HG02623 (cell line): ENCODE measurements around the gene ROGDI.
"Not testable (repeated sequence)": the region's sequence is repeated elsewhere in the genome, so short reads cannot be mapped to it uniquely, and the experiment has no call there.

Experiments
- ATAC-seq: cut with Tn5 transposase; IDR thresholded peaks from one replicate; pipeline ENCODE4 v1.9.1; 2021; ENCODE audit warnings: moderate library complexity; ENCODE audit not compliant: unreplicated experiment

ROGDI gene

DNA sequence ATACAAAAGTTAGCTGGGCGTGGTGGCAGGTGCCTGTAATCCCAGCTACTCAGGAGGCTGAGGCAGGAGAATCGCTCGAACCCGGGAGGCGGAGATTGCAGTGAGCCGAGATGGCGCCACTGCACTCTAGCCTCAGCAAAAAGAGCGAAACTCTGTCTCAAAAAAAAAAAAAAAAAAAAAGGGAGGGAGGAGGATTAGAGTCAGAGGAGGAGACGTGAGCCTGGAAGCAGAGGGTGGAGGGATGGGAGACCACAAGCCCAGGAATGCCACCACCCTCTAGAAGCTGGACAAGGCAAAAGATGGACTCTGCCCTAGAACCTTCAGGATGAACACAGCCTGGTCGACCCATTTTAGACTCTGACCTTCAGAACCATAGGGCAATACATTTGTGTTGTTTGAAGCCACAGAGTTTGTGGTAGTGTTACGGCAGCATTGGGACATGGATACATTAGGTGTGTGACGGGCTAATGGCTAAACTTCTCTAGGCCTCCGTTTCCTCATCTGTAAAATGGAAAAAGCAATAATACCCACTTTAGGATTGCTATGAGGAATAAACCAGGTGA lies 9.4 kb downstream of the ROGDI start:
- no peak for ATAC-seq

DNA sequence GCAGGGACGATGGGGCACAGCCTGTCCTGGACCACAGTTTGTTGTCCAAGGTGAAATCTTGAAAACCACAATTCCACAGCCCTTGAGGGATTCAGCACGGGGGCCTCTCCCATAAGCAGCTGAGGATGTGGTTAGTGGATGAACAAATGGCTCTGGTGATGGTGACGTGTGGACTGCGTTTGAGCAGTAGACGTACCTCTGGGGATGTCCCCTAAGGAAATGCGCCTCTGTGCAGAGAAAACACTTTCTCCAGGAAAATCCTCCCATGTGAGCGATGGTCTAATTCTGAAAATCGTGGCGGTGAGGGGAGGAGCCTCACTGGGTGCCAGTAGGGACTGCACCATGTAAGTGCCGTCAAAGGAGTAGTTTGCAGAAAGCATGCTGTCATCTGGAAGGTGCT lies 11.6 kb downstream of the ROGDI start:
- no peak for ATAC-seq

DNA sequence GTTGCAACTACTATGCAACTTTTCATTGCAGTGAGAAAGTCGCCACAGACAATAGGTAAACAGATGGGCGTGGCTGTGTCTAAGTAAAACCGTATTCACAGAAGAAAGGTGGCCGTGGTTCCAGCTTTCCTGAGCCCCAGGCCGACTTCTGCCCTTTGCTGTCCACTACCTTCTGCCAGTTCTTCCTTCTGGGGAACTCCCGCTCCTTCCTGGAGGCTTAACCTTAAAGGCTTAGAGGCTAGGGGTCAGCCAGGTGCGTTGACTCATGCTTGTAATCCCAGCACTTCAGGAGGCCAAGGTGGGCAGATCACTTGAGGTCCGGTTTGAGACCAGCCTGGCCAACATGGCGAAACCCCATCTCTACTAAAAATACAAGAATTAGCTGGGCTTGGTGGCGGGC lies 12.2 kb downstream of the ROGDI start:
- ATAC-seq, result no peak

DNA sequence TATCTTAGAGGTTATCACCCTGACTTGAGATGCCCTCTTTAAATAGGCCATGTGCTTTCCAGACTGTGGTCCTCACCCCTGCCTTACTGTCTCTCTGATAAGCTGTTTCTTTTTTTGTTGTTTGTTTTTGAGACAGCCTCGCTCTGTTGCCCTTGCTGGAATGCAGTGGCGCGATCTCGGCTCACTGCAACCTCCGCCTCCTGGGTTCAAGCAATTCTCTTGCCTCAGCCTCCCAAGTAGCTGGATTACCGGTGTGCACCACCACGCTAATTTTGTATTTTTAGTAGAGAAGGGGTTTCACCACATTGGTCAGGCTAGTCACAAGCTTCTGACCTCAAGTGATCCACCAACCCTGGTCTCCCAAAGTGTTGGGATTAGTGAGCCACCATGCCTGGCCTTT lies 13.5 kb downstream of the ROGDI start:
- no peak for ATAC-seq

DNA sequence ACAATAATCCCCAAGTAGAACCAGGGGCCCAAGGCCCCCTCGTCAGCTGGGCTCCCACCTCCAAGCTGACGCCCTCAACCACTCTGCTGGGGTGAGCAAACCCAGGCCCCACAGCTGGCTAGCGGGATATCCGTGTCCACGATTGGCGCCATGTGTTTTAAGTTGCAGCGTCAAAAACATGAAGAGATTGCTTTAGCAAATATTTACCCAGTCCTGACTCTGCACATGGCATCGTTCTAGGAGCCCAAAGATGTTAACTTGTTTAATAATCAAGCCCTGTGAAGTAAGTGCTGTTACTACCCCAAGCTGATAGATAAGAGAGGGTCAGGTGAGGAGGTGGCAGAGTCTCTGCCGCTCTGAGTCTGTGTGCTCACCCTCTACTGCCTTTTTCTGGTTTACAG lies 13.9 kb downstream of the ROGDI start:
- ATAC-seq, result no peak

DNA sequence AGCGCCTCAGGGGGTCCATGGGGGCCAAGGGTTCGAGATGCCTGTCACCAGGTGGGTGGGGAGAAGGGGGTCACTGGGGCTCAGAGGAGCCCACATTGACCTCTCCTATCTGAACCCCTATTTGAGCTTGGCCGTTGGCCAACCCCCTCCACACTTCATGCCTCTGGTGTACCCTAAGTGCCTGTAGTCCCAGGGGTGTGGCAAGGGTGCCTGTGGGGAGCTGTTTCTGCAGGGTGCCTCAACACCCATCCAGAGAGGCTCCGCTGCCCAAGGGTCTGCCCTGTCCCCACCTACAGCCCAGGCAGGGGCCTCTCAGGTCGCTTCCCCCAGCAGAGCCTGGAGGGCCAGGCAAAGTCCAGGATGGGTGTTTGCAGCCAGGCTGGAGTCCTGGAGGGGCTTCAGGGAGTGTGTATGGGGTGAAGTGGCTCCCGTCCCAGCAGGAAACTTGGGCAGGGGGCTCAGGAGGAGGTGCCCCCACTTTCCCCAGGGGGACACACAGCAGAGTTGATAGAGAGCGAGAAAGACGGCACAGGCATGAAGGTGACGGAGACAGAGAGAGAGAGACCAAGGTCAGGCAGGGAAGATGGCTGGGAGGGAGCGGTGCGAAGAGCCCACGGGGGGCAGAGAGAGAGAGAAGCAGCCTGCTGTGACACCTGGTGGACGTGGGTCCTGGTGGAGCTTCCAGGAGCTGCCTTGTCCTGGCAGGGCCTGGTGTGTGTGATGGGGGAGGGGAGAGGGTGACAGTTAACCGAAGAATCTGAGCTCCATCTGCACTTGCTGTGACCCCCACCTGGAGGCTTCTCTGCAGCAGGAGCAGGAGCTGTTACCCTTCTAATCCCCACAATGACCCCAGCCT lies 14.6 kb downstream of the ROGDI start, which contains the start of gene SEPTIN12:
SEPTIN12 (minus strand) TSS at position 719 of the 856 bp plus-strand sequence; CDS start at position 19, 700 bp downstream.
- ATAC-seq, result no peak

DNA sequence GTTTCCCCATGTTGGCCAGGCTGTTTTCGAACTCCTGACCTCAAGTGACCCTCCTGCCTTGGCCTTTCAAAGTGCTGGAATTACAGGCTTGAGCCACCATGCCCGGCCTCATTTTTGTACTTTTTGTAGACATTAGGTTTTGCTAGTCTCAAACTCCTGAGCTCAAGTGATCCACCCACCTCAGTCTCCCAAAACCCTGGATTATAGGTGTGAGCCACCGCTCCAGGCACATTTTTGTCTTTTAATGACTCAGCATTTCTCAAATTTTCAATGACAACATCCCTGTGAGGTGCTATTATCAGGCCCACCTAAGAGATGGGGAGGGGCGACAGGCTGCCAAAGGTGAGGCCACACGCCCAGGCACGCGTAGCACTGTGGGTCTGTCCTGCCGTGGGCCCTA lies 15.4 kb downstream of the ROGDI start:
- no peak for ATAC-seq

DNA sequence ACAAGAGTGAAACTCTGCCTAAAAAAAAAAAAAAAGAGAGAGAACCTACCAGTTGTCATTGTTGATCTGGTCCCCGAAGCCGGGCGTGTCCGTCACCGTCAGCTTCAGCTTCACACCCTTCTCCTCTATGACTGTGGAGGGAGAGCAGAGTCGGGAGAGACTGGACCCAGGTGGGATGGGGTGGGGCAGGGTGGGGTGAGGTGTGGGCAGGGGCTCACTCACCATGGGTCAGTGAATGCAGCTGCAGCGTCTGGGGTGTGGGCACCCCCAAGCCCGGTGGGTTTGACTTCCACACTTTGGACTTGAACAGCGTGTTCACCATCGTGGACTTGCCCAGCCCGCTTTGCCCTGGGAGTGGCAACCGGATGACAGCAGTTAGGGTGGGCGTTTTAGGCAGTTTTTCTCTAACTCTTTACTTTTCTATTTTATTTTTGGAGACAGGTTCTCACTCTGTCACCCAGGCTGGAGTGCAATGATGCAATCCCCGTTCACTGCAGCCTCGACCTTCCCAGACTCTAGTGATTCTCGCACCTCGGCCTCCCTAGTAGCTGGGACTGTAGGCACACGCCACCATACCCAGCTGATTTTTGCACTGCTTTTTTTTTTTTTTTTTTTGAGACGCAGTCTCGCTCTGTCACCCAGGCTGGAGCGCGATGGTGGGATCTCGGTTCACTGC lies 16.5 kb downstream of the ROGDI start:
- ATAC-seq, result no peak

DNA sequence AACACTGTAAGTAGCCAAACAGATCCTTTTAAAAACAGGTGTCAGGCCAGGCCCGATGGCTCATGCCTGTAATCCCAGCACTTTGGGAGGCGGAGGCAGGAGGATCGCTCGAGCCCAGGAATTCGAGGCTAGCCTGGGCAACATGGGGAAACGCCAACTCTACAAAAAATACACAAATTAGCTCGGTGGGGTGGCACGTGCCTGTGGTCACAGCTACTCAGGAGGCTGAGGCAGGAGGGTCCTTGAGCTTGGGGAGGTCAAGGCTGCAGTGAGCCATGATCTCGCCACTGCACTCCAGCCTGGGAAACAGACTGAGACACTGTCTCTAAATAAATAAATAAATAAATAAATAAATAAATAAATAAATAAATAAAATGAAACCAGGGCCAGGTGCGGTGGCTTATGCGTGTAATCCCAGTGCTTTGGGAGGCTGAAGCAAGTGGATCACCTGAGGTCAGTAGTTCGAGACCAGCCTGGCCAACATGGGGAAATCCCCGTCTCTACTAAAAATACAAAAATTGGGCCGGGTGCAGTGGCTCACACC lies 17.9 kb downstream of the ROGDI start:
- not testable (repeated sequence) for ATAC-seq

DNA sequence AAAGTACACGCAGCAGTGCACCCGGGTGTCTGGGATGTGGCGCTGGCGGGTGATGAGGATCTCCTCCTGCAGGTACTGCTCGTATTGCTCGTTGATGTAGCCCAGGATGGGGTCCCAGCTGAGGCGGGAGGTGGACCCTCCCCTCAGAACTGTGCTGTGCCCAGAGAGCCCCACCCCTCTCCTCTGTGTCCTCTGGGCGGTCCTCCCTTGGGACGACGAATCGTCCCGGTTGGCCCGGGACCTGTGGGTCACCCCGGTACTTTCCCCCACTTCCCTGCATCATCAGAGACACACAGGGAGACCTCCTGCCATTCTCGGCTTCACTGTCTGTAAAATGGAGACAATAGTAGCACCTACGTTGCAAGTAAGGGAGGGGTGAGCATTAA lies 18.5 kb downstream of the ROGDI start:
- ATAC-seq, result no peak

DNA sequence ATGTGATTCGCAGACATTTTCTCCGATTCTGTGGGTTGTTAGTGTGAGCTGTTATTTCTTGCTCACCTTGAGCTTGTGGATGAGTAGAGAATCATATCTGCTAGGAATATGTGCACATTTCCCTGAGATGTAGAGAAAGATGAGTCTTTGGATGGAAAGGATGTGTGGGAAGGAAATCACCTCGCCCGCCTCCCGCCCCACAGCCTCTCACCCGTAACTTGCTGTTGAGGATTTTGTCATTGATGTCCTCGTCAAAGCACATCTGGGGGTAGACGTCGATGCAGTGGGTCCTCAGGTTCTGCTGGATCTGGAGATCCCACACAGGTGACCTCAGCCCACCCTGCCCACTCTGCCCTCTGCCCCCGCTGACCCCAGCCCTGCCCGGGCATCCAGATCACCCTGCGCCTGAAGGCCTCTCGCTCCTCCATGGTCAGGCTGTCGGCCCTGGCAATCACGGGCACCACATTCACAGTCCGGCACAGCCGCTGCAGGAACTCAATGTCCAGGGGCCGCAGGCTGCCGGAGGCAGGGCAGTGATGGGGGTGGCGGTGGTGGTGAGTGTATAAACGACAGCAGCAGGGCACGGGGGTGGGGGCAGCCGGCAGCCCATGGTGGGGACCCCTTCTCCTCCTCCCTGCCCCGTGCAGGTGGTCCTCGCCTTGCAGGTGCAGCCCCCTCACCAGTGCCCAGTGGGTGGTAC lies 19.0 kb downstream of the ROGDI start:
- ATAC-seq, result no peak

DNA sequence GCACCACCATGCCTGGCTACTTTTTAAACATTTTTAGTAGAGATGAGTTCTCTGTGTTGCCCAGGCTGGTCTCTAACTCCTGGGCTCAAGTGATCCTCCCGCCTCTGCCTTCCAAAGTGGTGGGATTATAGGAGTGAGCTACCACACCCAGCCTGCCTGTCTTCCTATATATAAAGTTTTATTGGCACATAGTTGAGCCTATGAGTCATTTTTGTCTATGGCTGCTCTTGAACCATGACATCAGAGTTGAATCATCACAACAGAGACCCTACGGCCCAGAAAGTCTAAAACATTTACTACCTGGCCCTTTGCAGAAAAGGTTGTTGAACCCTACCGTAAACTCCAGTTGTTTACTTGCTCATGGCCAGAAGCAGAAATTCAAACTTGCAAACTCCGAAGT lies 22.2 kb downstream of the ROGDI start:
- ATAC-seq, result no peak

DNA sequence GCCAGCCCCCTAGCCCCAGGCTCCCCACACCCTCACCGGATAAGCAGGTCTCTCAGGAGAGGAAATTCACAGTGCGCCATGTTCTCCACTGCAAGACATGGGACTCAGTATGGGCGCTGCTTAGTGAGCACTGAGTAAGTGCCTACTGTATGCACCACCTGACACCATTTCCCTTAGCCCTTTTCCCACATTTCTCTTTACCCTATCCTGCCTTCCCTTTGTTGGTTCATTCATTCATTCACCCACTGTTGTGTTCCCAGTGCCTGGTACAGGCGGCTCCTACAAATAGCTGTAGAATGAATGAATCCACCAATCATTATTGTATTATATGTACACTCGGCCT lies 24.4 kb downstream of the ROGDI start:
- ATAC-seq, result no peak

DNA sequence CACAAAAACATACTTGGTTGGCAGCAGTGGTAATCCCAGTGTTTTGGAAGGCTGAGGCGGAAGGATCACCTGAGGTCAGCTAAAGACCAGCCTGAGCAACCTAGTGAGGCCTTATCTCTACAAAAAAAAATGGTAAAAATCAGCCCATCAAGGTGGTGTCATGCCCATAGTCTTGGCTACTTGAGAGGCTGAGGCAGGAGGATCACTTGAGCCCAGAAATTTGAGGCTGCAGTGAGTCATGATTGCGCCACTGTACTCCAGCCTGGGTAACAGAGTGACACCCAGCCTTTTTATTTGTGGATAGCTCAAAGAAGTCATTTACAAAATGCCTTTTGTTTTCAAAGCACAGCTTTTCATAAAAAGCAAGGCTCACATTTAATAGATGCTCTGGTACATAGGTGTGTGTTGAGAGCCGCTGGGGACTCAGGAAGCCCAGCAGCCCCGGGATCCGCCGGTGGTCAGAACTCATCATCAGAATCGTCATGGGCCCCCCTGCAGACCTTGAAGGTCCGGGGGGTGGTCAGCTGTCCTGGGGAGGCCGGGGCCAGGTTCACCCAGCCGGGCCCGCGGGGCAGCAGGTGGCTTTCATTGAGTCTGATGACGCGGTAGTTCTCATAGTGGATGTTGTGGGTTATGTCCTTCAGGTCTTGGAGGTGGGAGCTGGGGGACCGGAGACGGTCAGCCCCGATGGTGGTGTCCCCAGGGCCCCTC lies 24.9 kb downstream of the ROGDI start:
- ATAC-seq, result no peak

DNA sequence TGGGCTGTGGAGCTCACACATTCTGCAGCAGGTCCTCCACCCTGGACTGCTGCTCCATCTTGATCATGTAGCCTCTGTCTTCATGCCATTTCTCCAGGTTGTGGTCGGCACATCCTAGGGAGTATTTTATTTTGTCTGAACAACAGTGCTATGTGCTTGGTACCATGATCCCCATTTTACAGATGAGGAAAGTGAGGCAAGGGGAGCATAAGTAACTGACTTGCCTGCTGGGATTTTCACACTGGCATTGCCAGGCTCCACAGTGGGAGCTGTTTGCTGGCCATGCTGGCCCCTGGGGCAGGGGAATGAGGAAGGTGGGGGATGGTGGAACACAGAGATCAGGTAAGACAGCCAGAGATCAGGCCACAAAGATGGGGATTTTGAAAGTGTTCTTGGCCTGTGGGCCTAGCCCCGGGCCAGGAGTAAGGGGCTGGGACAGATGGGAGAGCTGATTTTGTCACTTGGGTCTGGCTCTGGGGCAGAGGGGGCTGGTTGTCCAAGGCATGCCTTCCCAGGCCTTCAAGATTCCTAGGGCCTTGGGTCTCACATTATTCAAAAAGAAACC lies 26.2 kb downstream of the ROGDI start:
- no peak for ATAC-seq

DNA sequence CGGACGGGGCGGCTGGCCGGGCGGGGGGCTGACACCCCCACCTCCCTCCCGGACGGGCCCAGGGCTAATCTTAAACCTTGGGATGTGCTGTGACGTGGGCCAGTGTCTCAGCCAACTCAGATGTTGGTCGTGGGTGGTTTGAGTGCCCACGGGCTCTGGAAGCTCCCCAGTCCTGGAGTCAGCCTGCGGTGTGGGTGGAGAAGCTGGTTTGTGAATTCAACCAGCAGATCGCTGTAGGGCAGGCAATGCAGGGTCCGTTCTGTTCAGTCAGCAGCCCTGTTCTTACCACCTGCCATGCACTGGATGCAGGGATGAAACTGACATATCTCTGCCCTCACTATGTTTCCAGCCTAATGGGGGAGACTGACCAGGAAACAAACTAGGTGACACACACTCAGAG lies 27.4 kb downstream of the ROGDI start:
- no peak for ATAC-seq

DNA sequence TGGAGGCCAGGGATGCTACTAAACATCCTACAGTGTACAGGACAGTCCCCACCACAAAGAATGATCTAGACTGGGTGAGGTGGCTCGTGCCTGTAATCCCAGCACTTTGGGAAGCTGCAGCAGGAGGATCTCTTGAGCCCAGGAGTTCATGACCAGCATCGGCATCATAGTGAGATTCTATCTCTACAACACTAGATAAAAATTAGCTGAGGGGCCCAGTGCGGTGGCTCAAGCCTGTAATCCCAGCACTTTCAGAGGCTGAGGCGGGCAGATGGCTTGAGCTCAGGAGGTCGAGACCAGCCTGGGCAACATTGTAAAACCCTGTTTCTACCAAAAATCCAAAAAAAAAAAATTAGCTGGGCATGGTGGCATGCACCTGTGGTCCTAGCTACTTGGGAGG lies 30.1 kb downstream of the ROGDI start:
- ATAC-seq, result no peak

DNA sequence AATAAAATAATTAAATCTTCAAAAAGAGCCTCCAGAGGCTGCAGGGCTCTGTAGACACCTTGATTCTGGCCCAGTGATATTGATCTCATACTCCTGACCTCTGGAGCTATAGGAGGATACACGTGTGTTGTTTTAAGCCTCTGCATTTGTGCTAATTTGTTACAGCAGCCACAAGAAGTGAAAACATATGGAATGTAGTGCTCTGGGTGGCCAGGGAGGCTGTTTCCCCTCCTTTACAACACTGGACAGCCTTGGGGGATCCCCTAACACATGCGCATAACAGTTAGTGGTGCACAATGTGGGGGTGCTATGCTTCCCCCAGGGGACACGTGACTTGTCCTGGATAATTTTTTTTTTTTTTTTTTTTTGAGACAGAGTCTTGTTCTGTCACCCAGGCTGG lies 30.8 kb downstream of the ROGDI start:
- no peak for ATAC-seq

DNA sequence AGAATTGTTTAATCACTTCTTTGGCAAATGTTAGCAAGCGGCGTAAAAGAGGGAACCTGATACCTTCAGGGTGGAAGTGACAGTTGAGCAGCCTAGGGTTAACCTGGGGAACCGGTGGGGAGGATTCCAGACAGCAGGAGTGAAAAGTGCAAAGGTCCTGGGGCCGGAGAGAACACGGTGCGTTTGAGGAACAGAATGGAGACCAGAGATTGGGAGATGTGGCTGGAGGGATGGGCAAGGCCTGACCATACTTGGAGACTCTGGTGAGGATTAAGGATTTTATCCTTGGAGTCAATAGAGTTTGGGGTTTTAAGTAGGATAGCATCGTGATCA lies 33.2 kb downstream of the ROGDI start:
- no peak for ATAC-seq

DNA sequence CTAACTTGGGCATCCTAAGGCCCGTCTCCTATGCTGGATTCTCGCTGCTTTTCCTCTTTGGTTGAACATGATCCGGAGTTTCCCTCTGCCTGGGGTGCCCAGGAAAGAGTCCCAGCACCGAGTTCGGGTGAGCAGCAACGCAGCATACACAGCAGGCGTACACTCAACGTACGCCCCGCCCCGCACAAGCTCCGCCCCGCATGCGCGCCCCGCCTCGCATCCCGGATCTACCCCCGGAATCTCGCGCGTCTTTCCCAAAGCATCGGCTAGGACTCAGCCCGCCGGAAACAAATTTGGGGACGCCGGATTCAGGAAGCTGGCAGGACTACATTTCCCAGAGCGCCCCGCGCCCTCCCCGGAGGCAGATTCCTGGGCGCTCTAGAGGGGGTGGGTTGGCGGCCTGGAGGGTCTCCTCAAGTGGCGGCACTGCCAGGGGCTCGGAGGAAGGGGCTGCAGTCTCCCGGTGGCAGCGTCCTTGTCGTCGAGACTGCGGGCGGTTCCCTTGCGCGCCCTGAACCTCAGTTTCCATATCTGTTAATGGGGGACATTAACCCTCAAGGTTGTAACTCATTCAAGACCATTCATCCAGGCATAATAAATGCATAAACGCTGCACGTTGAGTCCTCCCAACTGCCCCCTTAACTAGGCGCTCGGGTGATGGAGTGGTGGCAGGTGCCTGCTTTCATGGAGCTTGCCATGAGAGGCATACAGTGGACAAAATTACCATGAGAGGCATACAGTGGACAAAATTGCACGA lies 33.7 kb downstream of the ROGDI start:
- peak; percentile 62 for ATAC-seq
